Measurements from ENCODE around the gene NDUFS2. TPM values are rescaled to one million over a fixed set of nuclear protein-coding genes. Genes with fewer than 3 reads are reported as not detected.

Gene NDUFS2
- polyA plus RNA-seq, 1 experiment, result 129 TPM

DNA sequence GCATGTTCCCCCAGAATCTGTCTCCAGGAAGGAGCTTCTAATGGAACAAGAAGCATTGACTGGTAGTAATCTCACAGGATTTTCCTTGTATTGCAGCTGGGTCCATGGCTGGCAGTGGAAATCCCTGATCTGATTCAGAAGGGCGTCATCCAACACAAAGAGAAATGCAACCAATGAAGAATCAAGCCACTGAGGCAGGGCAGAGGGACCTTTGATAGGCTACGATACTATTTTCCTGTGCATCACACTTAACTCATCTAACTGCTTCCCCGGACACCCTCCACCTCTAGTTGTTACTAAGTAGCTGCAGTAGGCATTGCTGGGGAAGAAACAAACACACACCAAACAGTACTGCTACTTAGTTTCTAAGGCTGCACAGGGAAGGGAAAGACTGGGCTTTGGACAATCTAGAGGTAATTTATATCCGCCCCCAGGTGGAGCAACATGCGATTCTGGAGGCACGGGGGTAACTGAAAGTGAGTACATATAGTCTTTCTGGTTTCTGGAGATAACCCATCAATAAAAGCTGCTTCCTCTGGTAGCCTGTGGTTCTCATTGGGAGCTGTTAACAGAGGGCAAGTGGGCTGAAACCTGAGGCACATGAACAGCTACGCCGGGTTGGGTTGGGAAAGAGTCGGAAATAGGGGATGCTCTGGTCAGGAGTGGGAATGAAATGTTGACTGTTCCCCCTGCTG is 43.7 kb upstream of the NDUFS2 start:
- Histone ChIP-seq H3K4me3 (ENCODE audit: low read depth, low read length) (no peak overlapping the region), H3K36me3 (ENCODE audit: control insufficient read depth, insufficient read depth, low read length) (peaks cover 11% of the 10 kb centered on the region), H3K27me3 (ENCODE audit: control insufficient read depth, insufficient read depth, low read length) (no peaks in the 10 kb centered on the region)
- ChIA-PET CTCF (interaction anchor here (1.1 to 2.2 kb wide), 2 partner anchors 62 to 133 kb away, joined by 4 read pairs; no protein-coding TSS in a partner anchor), POLR2A (no interaction called here)
- TF ChIP-seq, protein P1, sequence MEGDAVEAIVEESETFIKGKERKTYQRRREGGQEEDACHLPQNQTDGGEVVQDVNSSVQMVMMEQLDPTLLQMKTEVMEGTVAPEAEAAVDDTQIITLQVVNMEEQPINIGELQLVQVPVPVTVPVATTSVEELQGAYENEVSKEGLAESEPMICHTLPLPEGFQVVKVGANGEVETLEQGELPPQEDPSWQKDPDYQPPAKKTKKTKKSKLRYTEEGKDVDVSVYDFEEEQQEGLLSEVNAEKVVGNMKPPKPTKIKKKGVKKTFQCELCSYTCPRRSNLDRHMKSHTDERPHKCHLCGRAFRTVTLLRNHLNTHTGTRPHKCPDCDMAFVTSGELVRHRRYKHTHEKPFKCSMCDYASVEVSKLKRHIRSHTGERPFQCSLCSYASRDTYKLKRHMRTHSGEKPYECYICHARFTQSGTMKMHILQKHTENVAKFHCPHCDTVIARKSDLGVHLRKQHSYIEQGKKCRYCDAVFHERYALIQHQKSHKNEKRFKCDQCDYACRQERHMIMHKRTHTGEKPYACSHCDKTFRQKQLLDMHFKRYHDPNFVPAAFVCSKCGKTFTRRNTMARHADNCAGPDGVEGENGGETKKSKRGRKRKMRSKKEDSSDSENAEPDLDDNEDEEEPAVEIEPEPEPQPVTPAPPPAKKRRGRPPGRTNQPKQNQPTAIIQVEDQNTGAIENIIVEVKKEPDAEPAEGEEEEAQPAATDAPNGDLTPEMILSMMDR (IDR thresholded peaks at IDR 0.05; ENCODE audit: insufficient read depth, low read depth, low read length), result no peak
- DNase-seq (ENCODE audit: low read depth), result no peak

DNA sequence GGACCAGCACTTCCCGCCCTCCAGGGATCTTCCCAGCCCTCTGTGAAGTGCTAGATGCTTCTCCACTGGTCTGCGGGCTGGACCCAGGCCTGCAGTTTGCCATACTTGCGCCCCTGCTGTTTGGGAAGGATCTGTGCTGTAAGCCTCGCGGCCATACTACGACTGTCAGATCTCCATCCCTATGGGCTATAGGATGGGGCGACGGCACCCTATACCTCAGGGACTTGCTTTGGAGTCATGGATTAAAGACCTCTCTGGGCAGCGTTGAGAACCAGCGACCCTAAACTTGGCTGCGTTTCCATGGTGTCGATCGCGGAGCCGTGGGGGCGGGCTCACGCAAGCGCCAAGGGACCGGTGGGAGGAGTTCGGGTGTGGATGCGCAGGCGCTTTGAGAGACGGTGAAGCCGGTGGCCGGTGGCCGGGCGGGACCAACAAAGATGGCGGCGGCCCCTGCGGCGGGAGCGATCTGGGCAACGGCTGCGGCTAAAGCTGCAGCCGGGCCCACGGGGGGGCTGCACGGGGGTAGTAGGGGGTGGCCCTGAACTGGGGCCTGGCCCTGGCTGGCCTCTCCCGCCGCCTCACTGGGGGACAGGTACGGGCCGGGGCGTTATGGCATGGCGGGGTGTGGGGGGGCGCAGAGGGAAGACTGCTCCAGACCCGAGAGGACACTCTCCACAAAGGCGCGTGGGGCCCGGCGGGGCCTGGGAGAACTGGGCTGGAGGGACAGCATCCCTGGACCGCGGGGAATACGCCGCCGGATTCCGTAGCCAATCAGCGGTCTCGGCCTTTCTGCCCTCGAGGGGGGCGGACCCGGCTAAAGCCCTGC is 42.9 kb upstream of the NDUFS2 start, which contains the start of gene USP21:
TSS of gene USP21 (plus strand) at position 414 of the 826 bp plus-strand sequence. CDS start 1,141 bp downstream, outside the sequence.
- DNase-seq (ENCODE audit: low read depth), result no peak
- Histone ChIP-seq H3K36me3 (ENCODE audit: control insufficient read depth, insufficient read depth, low read length) (peaks cover 11% of the 10 kb centered on the region), H3K4me3 (ENCODE audit: low read depth, low read length) (peak within 1 kb of the TSS; percentile 84), H3K27me3 (ENCODE audit: control insufficient read depth, insufficient read depth, low read length) (no peaks in the 10 kb centered on the region)
- POLR2A ChIA-PET, result no interaction called here
- CTCF ChIA-PET, result interaction anchor here (2.2 kb wide), 1 partner anchor 132 kb away, joined by 4 read pairs; no protein-coding TSS in a partner anchor
- TF ChIP-seq, protein P1 (IDR thresholded peaks at IDR 0.05; ENCODE audit: insufficient read depth, low read depth, low read length), result peak; percentile 66

DNA sequence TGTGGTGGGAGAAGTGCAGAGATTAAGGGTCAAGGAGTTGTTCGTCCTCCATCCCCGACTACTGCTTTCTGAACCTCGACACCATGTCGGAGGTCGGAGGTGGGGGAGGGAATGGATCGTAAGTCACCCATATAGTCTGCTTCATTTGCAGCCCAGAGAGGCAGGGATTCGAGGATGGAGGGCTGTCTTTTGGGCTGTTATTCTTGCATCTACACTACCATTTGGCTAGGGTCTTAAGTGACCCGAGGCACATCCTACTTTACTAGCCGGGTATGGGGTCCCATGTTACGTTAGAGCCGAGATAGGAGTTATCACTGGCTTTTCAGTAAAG is 42.3 kb upstream of the NDUFS2 start:
- TF ChIP-seq, protein P1 (IDR thresholded peaks at IDR 0.05; ENCODE audit: insufficient read depth, low read depth, low read length), result no peak
- Histone ChIP-seq H3K36me3 (ENCODE audit: control insufficient read depth, insufficient read depth, low read length) (peaks cover 14% of the 10 kb centered on the region), H3K4me3 (ENCODE audit: low read depth, low read length) (peak overlapping the region; percentile 84), H3K27me3 (ENCODE audit: control insufficient read depth, insufficient read depth, low read length) (no peaks in the 10 kb centered on the region)
- ChIA-PET POLR2A (no interaction called here), CTCF (no interaction called here)
- no peak for DNase-seq (ENCODE audit: low read depth)

DNA sequence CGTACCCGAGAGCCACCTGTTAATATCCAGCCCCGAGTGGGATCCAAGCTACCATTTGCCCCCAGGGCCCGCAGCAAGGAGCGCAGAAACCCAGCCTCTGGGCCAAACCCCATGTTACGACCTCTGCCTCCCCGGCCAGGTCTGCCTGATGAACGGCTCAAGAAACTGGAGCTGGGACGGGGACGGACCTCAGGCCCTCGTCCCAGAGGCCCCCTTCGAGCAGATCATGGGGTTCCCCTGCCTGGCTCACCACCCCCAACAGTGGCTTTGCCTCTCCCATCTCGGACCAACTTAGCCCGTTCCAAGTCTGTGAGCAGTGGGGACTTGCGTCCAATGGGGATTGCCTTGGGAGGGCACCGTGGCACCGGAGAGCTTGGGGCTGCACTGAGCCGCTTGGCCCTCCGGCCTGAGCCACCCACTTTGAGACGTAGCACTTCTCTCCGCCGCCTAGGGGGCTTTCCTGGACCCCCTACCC is 41.5 kb upstream of the NDUFS2 start:
- Histone ChIP-seq H3K36me3 (ENCODE audit: control insufficient read depth, insufficient read depth, low read length) (peaks cover 15% of the 10 kb centered on the region), H3K27me3 (ENCODE audit: control insufficient read depth, insufficient read depth, low read length) (no peaks in the 10 kb centered on the region), H3K4me3 (ENCODE audit: low read depth, low read length) (no peak overlapping the region)
- ChIA-PET POLR2A (no interaction called here), CTCF (no interaction called here)
- DNase-seq (ENCODE audit: low read depth), result no peak
- TF ChIP-seq, protein P1 (IDR thresholded peaks at IDR 0.05; ENCODE audit: insufficient read depth, low read depth, low read length), result no peak

DNA sequence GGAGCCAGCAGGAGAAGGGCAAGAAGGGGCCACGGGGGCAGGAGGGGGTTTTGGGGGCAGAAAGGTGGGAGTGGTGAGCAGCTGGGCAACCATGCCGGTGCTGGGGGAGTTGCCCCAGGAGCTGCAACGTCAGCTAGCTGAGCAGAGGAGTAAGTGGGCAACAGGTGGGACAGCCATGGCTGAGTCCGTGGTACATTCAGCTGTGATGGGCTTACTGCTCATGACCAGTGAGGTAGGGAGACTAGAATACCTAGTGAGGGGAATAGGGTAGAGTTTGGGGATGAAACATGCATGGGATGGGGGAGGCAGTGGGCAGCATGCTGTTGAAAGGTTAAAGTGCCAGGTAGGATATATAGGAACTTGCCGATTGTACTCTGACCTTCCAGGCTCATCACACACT is 40.5 kb upstream of the NDUFS2 start:
- no peaks in the 10 kb centered on the region for H3K27me3 ChIP-seq (ENCODE audit: control insufficient read depth, insufficient read depth, low read length)
- TF ChIP-seq, protein P1 (IDR thresholded peaks at IDR 0.05; ENCODE audit: insufficient read depth, low read depth, low read length), result no peak
- ChIA-PET CTCF (no interaction called here), POLR2A (no interaction called here)
- DNase-seq (ENCODE audit: low read depth), result no peak
- H3K4me3 ChIP-seq (ENCODE audit: low read depth, low read length), result no peak overlapping the region
- peaks cover 15% of the 10 kb centered on the region for H3K36me3 ChIP-seq (ENCODE audit: control insufficient read depth, insufficient read depth, low read length)
